K562 (cell line): ENCODE measurements around the gene AGAP1. TPM values are rescaled to one million over a fixed set of nuclear protein-coding genes. Genes with fewer than 3 reads are reported as not detected.

Source experiments
- ATAC-seq: fragments of 200-7000 bp; cut with Tn5 transposase; 3 replicates; pipeline ENCODE4 v1.9.1; 2020; ENCODE audit warnings: moderate library complexity
- BruUV-seq: library from RNA; stranded (reverse); fragments of 400-500 nt; replicated peaks from 2 replicates; lab custom pipeline; 2021; lab: Mats Ljungman, UMichigan
- CTCF ChIA-PET: fragments of 300-600 bp; formaldehyde crosslinking; extraction: SDS; loops from one replicate; lab custom pipeline; 2021; ENCODE audit warnings: low intra/inter-chr PET ratio; lab: Yijun Ruan, JAX
- POLR2A ChIA-PET: fragments of 300-600, 350-650 bp; sonication (Branson Sonifier 250); formaldehyde crosslinking; extraction: SDS; loops from one replicate; lab custom pipeline; 2021; ENCODE audit warnings: antibody characterized with exemption, inconsistent platforms; lab: Yijun Ruan, JAX
- DNase-seq, 4 experiments: peaks; one replicate each; pipeline versions ENCODE4 v3.0.0 to v3.0.0-alpha.2; 2011 to 2018; ENCODE audit warnings: low spot score in 3 of 4, mixed read lengths in 3 of 4; ENCODE audit errors: extremely low read depth in 1 of 4
- FAIRE-seq: peaks from 2 replicates; lab custom pipeline; 2011; peaks lifted over from hg19 to GRCh38; lab: Jason Lieb, UNC
- H2AFZ ChIP-seq: 2 replicates; pipeline ENCODE4 v1.6.0; 2011; ENCODE audit warnings: low read depth, low read length, control low read depth, inconsistent platforms
- H3K27ac ChIP-seq: fragments of 200-600 bp; 3 replicates; pipeline ENCODE4 v1.8.0; 2011; ENCODE audit warnings: low read depth, mild to moderate bottlenecking, control low read depth, inconsistent platforms, low read length, moderate library complexity, mixed read lengths; ENCODE audit errors: extremely low read depth
- H3K27me3 ChIP-seq, 2 experiments: fragments of 300-600 bp in 1 of 2; 2 replicates in 1 of 2; 3 replicates in 1 of 2; pipeline versions ENCODE4 v1.6.0 to v1.8.0; 2011; ENCODE audit warnings: inconsistent platforms in 2 of 2, low read length in 2 of 2, mild to moderate bottlenecking in 1 of 2, mixed read lengths in 1 of 2, moderate library complexity in 1 of 2; ENCODE audit not compliant: control insufficient read depth in 2 of 2, insufficient read depth in 2 of 2
- H3K36me3 ChIP-seq: fragments of 300-600 bp; 3 replicates; pipeline ENCODE4 v1.8.0; 2011; ENCODE audit warnings: mild to moderate bottlenecking, low read length, inconsistent platforms; ENCODE audit not compliant: control insufficient read depth, insufficient read depth
- H3K4me1 ChIP-seq, 2 experiments: fragments of 200-600 bp in 1 of 2; replicated peaks in 1 of 2; 2 replicates in 1 of 2; 3 replicates in 1 of 2; pipeline versions ENCODE4 v1.5.1 to v1.8.0; 2011; ENCODE audit warnings: inconsistent platforms in 2 of 2, low read length in 2 of 2, mild to moderate bottlenecking in 1 of 2, mixed read lengths in 1 of 2, moderate library complexity in 1 of 2; ENCODE audit not compliant: control insufficient read depth in 2 of 2, insufficient read depth in 2 of 2
- H3K4me2 ChIP-seq: 2 replicates; pipeline ENCODE4 v1.6.1; 2011; ENCODE audit warnings: low read length, control low read depth, inconsistent platforms, mixed read lengths; ENCODE audit not compliant: insufficient read depth
- H3K4me3 ChIP-seq: fragments of 200-600 bp; sonication (generic), shearing (Covaris generic); 2 replicates; pipeline ENCODE4 v1.5.1; 2016; ENCODE audit warnings: control low read depth, inconsistent platforms
- H3K79me2 ChIP-seq: fragments of 200-600 bp; 3 replicates; pipeline ENCODE4 v1.8.0; 2011; ENCODE audit warnings: low read length, inconsistent platforms; ENCODE audit not compliant: control insufficient read depth, insufficient read depth
- H3K9ac ChIP-seq, 2 experiments: 2 replicates each; pipeline versions ENCODE4 v1.6.0 to v1.6.1; 2011; ENCODE audit warnings: low read depth in 2 of 2, low read length in 2 of 2, control low read depth in 1 of 2, inconsistent platforms in 1 of 2, mild to moderate bottlenecking in 1 of 2, mixed read lengths in 1 of 2; ENCODE audit not compliant: insufficient read depth in 1 of 2
- H3K9me1 ChIP-seq: one replicate; pipeline ENCODE4 v1.6.0; 2011; ENCODE audit warnings: inconsistent platforms, mild to moderate bottlenecking, low read length, moderate library complexity; ENCODE audit not compliant: control insufficient read depth, insufficient read depth
- H3K9me3 ChIP-seq: replicated peaks from 2 replicates; pipeline ENCODE4 v1.5.1; 2011; ENCODE audit warnings: low read depth, low read length, inconsistent platforms; ENCODE audit not compliant: control insufficient read depth, insufficient read depth
- H4K20me1 ChIP-seq: replicated peaks from 2 replicates; pipeline ENCODE4 v1.6.1; 2011; ENCODE audit warnings: low read length, inconsistent platforms, mixed read lengths; ENCODE audit not compliant: control insufficient read depth, insufficient read depth
- HDAC2 ChIP-seq: fragments of 450-650 bp; IDR thresholded peaks from 2 replicates; pipeline ENCODE4 v1.6.1; 2016; ENCODE audit warnings: mild to moderate bottlenecking
- MECOM ChIP-seq: fragments of 250-450 bp; sonication (Bioruptor Pico); IDR thresholded peaks from 2 replicates; pipeline ENCODE4 v1.8.0; 2022; ENCODE audit warnings: inconsistent platforms
- MTA2 ChIP-seq: fragments of 450-650 bp; IDR thresholded peaks from 2 replicates; pipeline ENCODE4 v1.6.1; 2016; ENCODE audit warnings: low read depth
- NUFIP1 ChIP-seq: fragments of 450-650 bp; IDR thresholded peaks from 2 replicates; pipeline ENCODE4 v1.6.1; 2018; ENCODE audit not compliant: partially characterized antibody
- PPARD ChIP-seq: fragments of 250-450 bp; sonication (Bioruptor Pico); IDR thresholded peaks from 2 replicates; pipeline ENCODE4 v1.8.0; 2022; ENCODE audit warnings: inconsistent platforms, mild to moderate bottlenecking, moderate library complexity
- SMARCA5 ChIP-seq: fragments of 450-650 bp; IDR thresholded peaks from 2 replicates; pipeline ENCODE4 v1.6.1; 2016
- TGIF2 ChIP-seq: sonication (generic); formaldehyde crosslinking; IDR thresholded peaks from 2 replicates; pipeline ENCODE4 v1.8.1; 2022; ENCODE audit warnings: mild to moderate bottlenecking, missing genetic modification reagents, moderate library complexity
- YBX1 ChIP-seq: fragments of 450-650 bp; IDR thresholded peaks from 2 replicates; pipeline ENCODE4 v1.7.1; 2016; ENCODE audit warnings: mild to moderate bottlenecking
- WGBS: fragments of 100-300 bp; shearing (Covaris generic); methylation state at CpG from one replicate; pipeline ENCODE4 v1.1.6; 2016; ENCODE audit warnings: low coverage, mixed read lengths; ENCODE audit not compliant: insufficient coverage; ENCODE audit errors: missing lambda C conversion rate; 5-methylcytosine and 5-hydroxymethylcytosine counted together
- in situ Hi-C: fragments of 300-500 bp; cut with MboI; formaldehyde crosslinking; loops from 4 replicates; pipeline ENCODE4 v1.15.0; 2018; ENCODE audit warnings: inconsistent platforms, mixed read lengths
- intact Hi-C: fragments of 100-400 bp; cut with micrococcal nuclease; formaldehyde crosslinking; loops from 2 replicates; pipeline ENCODE4 v1.14.2; 2022
- polyA plus RNA-seq, 8 experiments: library from polyadenylated mRNA; depleted of rRNA in 4 of 8; stranded (reverse) in 5 of 8; unstranded in 3 of 8; fragments of >200 nt; fragmentation: Nextera tagmentation in 2 of 8; fragmentation: Illumina TruSeq in 1 of 8; extraction: Ambion mirVana in 2 of 8; extraction: Trizol in 1 of 8; gene quantifications; 2 replicates each; pipeline versions ENCODE4 v1.2.1 to v1.2.3, GENCODE V29; 2011 to 2014; ENCODE audit warnings: inconsistent platforms in 1 of 8, missing spikeins in 1 of 8
- total RNA-seq, 7 experiments: library from RNA; depleted of rRNA in 6 of 7; stranded (reverse); fragments of >200 nt in 6 of 7; fragmentation: Illumina TruSeq in 2 of 7; extraction: Trizol in 2 of 7; gene quantifications; 2 replicates each; pipeline versions ENCODE4 v1.2.1 to v1.2.3, GENCODE V29; 2011 to 2021; ENCODE audit warnings: low replicate concordance in 1 of 7
- TF ChIP-seq, protein P1 (sequence below): IDR thresholded peaks from 3 replicates; pipeline ENCODE4 v1.6.1; 2011; ENCODE audit warnings: borderline replicate concordance, mild to moderate bottlenecking, moderate library complexity; ENCODE audit not compliant: insufficient read length; ENCODE audit errors: extremely low read depth
- TF ChIP-seq, protein P2 (sequence below): fragments of 250-450 bp; sonication (Bioruptor Pico); IDR thresholded peaks from 2 replicates; pipeline ENCODE4 v1.5.0; 2021; ENCODE audit warnings: mild to moderate bottlenecking, moderate library complexity
- TF ChIP-seq, protein P3 (sequence below): fragments of 450-650 bp; IDR thresholded peaks from 2 replicates; pipeline ENCODE4 v1.7.0; 2016; ENCODE audit warnings: borderline replicate concordance

AGAP1 gene
- total and polyA plus RNA-seq, 9 of the 15 experiments (the other 6 are each of a cell fraction or from before 2014, with no cell fraction given) = 1.3 to 24.0 (median 10.6) TPM

DNA sequence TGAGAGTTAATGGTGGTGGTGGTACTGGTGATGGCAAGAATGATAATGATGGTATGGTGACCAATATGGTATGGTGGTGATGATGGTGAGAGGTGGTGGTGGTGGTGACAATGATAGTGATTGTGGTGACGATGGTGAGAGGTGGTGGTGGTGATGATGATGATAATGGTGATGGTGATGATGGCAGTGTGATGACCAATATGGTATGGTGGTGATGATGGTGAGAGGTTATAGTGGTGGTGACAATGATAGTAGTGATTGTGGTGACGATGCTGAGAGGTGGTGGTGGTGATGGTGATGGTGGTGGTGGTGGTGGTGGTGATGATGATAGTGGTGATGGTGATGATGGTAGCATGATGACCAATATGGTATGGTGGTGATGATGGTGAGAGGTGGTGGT is 505.2 kb downstream of the AGAP1 start:
- CTCF ChIA-PET = no interaction called here
- TF ChIP-seq YBX1 = no peak
- TF ChIP-seq MECOM (CRISPR knock-in tag) = no peak
- no peak for TF ChIP-seq SMARCA5
- no peak for TF ChIP-seq PPARD (CRISPR knock-in tag)
- TF ChIP-seq, protein P1, sequence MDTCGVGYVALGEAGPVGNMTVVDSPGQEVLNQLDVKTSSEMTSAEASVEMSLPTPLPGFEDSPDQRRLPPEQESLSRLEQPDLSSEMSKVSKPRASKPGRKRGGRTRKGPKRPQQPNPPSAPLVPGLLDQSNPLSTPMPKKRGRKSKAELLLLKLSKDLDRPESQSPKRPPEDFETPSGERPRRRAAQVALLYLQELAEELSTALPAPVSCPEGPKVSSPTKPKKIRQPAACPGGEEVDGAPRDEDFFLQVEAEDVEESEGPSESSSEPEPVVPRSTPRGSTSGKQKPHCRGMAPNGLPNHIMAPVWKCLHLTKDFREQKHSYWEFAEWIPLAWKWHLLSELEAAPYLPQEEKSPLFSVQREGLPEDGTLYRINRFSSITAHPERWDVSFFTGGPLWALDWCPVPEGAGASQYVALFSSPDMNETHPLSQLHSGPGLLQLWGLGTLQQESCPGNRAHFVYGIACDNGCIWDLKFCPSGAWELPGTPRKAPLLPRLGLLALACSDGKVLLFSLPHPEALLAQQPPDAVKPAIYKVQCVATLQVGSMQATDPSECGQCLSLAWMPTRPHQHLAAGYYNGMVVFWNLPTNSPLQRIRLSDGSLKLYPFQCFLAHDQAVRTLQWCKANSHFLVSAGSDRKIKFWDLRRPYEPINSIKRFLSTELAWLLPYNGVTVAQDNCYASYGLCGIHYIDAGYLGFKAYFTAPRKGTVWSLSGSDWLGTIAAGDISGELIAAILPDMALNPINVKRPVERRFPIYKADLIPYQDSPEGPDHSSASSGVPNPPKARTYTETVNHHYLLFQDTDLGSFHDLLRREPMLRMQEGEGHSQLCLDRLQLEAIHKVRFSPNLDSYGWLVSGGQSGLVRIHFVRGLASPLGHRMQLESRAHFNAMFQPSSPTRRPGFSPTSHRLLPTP = no peak
- TF ChIP-seq NUFIP1 = no peak
- no peak for TF ChIP-seq MTA2
- TF ChIP-seq, protein P2, sequence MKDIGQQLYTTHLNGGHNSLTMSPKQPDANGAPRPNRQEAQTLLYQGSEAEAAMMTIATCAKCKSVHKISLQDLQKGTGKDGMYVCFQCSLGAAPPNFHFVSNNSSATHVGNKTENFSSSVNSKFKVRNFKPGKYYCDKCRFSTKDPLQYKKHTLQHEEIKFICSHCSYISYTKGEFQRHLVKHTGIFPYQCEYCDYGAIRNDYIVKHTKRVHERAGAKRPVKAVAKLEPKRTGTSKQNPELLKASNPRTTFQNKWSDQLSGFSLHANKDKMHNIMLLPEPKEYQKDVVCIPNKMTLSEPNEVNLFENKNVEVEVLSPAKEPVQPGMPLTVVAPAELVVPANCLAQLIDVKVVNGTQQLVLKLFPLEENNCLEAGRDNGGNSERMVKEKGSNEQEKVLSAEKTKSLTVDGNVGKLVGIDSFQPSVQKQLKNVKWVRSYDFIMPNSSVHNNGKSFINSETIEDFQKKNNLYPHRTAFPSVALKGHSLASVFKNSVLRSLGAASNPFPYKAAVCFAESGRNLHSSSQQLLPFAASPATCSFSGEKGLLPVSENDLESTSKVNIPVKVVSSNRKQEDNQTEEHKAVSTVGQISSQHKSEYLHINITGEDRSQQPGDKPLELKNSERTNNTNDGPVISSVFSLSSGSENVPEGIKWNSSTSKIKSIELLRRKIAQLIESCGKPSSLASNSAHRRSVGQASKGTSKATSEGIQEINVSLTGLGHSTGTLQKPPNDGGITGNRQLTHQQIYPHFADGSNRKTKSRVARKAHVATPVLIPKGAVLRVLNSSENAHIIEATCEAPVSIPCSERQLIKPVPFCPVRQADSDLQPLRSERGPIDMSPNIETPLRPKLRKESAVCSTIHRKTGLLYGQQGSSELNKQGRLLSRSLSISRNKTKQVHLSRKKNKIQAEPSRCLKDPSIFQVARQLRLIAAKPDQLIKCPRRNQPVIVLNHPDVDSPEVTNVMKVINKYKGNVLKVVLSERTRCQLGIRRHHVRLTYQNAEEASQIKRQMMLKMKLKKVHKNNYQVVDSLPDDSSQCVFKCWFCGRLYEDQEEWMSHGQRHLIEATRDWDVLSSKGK (CRISPR knock-in tag) = no peak
- no peak for TF ChIP-seq HDAC2
- TF ChIP-seq TGIF2 = no peak
- TF ChIP-seq, protein P3, sequence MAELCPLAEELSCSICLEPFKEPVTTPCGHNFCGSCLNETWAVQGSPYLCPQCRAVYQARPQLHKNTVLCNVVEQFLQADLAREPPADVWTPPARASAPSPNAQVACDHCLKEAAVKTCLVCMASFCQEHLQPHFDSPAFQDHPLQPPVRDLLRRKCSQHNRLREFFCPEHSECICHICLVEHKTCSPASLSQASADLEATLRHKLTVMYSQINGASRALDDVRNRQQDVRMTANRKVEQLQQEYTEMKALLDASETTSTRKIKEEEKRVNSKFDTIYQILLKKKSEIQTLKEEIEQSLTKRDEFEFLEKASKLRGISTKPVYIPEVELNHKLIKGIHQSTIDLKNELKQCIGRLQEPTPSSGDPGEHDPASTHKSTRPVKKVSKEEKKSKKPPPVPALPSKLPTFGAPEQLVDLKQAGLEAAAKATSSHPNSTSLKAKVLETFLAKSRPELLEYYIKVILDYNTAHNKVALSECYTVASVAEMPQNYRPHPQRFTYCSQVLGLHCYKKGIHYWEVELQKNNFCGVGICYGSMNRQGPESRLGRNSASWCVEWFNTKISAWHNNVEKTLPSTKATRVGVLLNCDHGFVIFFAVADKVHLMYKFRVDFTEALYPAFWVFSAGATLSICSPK = no peak

More for the DNA sequence above, 505.2 kb downstream of the AGAP1 start:
- Histone ChIP-seq H3K79me2 (no peaks in the 10 kb centered on the region), H3K4me1 (no peaks in the 10 kb centered on the region), H3K9ac (no peak overlapping the region), H3K27ac (no peak overlapping the region), H3K4me3 (no peak overlapping the region), H2AFZ (no peak overlapping the region), H3K36me3 (no peaks in the 10 kb centered on the region), H3K4me2 (no peak overlapping the region), H3K9me3 (no peaks in the 10 kb centered on the region), H3K9me1 (no peaks in the 10 kb centered on the region), H4K20me1 (no peaks in the 10 kb centered on the region), H3K27me3 (no peaks in the 10 kb centered on the region)
- ATAC-seq = no peak
- POLR2A ChIA-PET = no interaction called here
- in situ Hi-C loops = no loop called here
- DNase-seq = no peak
- no peak for FAIRE-seq
- WGBS = 63% methylated on average over 2 of the region's 2 CpGs
- intact Hi-C loops = no loop called here
- BruUV-seq = no TSS peak
